ENCODE data around the gene NXNL2.

Gene NXNL2

DNA sequence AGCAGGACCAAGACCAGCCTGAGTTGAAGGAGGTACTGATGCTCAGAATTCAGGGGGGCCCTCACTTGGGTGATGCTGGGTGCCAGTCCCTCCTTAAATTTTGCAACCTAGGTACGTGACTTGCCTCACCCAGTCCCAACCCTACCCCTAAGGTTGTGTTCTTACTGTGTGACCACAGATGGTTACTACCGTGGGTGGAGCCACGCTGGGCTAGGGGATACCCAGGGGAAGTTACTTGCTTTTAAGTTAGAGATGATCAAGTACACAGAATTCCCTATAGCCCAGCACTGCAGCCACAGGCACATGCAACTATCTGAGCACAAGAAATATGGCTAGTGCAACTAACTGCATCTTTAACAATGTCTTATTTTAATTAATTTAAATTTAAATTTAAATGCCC is 32.9 kb downstream of the NXNL2 start:
- TF ChIP-seq FOXP2 (optimal IDR thresholded peaks at IDR 0.05; ENCODE audit: borderline replicate concordance, extremely low read depth, extremely low read length, insufficient read depth) (no peak), TAF1 (IDR thresholded peaks at IDR 0.05; ENCODE audit: borderline replicate concordance, insufficient read depth, low read length) (no peak), POLR2AphosphoS5 (IDR thresholded peaks at IDR 0.05; ENCODE audit: low read depth, low read length) (no peak), SIN3A (IDR thresholded peaks at IDR 0.05; ENCODE audit: borderline replicate concordance, insufficient read depth, low read length) (no peak)
- TF ChIP-seq, protein P1, sequence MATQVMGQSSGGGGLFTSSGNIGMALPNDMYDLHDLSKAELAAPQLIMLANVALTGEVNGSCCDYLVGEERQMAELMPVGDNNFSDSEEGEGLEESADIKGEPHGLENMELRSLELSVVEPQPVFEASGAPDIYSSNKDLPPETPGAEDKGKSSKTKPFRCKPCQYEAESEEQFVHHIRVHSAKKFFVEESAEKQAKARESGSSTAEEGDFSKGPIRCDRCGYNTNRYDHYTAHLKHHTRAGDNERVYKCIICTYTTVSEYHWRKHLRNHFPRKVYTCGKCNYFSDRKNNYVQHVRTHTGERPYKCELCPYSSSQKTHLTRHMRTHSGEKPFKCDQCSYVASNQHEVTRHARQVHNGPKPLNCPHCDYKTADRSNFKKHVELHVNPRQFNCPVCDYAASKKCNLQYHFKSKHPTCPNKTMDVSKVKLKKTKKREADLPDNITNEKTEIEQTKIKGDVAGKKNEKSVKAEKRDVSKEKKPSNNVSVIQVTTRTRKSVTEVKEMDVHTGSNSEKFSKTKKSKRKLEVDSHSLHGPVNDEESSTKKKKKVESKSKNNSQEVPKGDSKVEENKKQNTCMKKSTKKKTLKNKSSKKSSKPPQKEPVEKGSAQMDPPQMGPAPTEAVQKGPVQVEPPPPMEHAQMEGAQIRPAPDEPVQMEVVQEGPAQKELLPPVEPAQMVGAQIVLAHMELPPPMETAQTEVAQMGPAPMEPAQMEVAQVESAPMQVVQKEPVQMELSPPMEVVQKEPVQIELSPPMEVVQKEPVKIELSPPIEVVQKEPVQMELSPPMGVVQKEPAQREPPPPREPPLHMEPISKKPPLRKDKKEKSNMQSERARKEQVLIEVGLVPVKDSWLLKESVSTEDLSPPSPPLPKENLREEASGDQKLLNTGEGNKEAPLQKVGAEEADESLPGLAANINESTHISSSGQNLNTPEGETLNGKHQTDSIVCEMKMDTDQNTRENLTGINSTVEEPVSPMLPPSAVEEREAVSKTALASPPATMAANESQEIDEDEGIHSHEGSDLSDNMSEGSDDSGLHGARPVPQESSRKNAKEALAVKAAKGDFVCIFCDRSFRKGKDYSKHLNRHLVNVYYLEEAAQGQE (IDR thresholded peaks at IDR 0.05; ENCODE audit: insufficient read depth in 1 of 2, low read depth in 2 of 2, low read length in 2 of 2) = no peak

DNA sequence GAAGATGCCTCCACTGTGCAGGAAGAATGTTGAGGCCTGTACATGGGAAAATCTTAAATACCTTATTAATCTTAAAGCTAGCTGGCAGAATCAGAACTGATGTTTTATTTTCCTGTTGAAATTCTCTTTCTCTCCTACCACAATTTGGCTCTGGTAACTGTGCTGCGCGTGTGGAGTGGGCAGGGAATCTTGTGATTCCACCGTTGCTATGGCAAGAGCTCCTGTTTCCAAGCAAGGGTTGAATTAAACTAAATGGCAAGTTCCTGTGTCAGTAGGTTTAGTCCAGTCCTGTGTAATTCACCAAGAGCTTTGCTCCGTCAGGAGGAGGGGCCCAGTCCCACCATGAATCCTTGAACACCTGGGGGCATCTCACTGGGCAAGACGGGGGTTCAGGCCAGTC is 36.4 kb downstream of the NXNL2 start:
- TF ChIP-seq FOXP2 (optimal IDR thresholded peaks at IDR 0.05; ENCODE audit: borderline replicate concordance, extremely low read depth, extremely low read length, insufficient read depth) (no peak), POLR2AphosphoS5 (IDR thresholded peaks at IDR 0.05; ENCODE audit: low read depth, low read length) (no peak), SIN3A (IDR thresholded peaks at IDR 0.05; ENCODE audit: borderline replicate concordance, insufficient read depth, low read length) (no peak), TAF1 (IDR thresholded peaks at IDR 0.05; ENCODE audit: borderline replicate concordance, insufficient read depth, low read length) (no peak)
- TF ChIP-seq, protein P1 (IDR thresholded peaks at IDR 0.05; ENCODE audit: insufficient read depth in 1 of 2, low read depth in 2 of 2, low read length in 2 of 2) = no peak

DNA sequence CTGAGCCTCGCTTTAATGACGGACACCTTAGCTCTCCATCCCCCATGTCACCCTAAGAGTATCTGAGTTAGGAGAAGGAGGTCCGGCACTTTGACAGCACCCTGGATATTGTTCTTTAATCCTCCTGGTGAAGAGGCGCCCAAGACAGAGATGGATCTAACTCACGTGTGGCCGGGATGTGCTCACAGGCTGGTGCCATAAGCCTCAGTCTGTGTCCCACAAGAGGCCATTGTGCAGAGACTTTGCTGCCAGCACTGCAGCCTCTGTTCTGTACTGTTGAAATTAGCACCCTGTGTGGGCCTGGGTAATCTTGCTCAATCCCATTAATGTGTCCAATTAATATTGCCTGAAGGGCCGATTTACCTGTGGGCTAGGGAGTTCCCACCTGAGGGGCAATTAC is 37.7 kb downstream of the NXNL2 start:
- TF ChIP-seq, protein P1 (IDR thresholded peaks at IDR 0.05; ENCODE audit: insufficient read depth in 1 of 2, low read depth in 2 of 2, low read length in 2 of 2) = no peak
- TF ChIP-seq TAF1 (IDR thresholded peaks at IDR 0.05; ENCODE audit: borderline replicate concordance, insufficient read depth, low read length) (no peak), POLR2AphosphoS5 (IDR thresholded peaks at IDR 0.05; ENCODE audit: low read depth, low read length) (no peak)

DNA sequence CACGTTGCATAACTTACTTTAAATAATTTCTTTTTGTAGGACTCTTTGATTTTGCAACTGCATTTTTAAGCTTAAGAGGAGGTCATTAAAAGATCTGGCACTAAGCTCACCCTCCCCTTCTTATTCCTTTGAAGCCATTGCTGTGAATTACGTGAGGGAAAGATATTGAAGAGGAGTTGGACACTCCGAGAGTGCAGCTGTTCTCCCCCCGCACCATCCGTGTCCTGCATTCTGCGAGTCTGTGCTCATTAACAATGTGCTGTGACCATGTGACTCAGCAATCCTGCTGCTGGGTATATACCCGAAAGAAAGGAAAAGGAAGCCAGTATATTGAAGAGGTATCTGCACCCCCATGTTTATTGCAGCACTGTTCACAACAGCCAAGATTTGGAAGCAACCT is 40.0 kb downstream of the NXNL2 start:
- TF ChIP-seq TAF1 (IDR thresholded peaks at IDR 0.05; ENCODE audit: borderline replicate concordance, insufficient read depth, low read length) = no peak
- TF ChIP-seq SIN3A (IDR thresholded peaks at IDR 0.05; ENCODE audit: borderline replicate concordance, insufficient read depth, low read length) = no peak
- TF ChIP-seq POLR2AphosphoS5 (IDR thresholded peaks at IDR 0.05; ENCODE audit: low read depth, low read length) = no peak
- no peak for TF ChIP-seq FOXP2 (optimal IDR thresholded peaks at IDR 0.05; ENCODE audit: borderline replicate concordance, extremely low read depth, extremely low read length, insufficient read depth)
- TF ChIP-seq, protein P1 (IDR thresholded peaks at IDR 0.05; ENCODE audit: insufficient read depth in 1 of 2, low read depth in 2 of 2, low read length in 2 of 2) = no peak

Data from PFSK-1 (cell line).